GM23248 (cell line): ENCODE measurements around the gene EXOC7.

Experiments
- EZH2 ChIP-seq: fragments of 200-600 bp; sonication (generic); IDR thresholded peaks from 2 replicates; pipeline ENCODE4 v1.6.1; 2018; ENCODE audit warnings: antibody characterized with exemption, mild to moderate bottlenecking; ENCODE audit not compliant: insufficient read depth, poor library complexity, severe bottlenecking
- EZH2phosphoT487 ChIP-seq: fragments of 200-600 bp; sonication (generic); IDR thresholded peaks from 2 replicates; pipeline ENCODE4 v1.6.1; 2018; ENCODE audit warnings: antibody characterized with exemption, moderate library complexity, mild to moderate bottlenecking, low read depth; ENCODE audit not compliant: insufficient read depth

- TF ChIP-seq EZH2phosphoT487 (no peak), EZH2 (no peak)
Observed at GRCh38 chr17:76071531-76072147, 31.9 kb downstream of the EXOC7 start.
